Activated CD8-positive, alpha-beta memory T cell treated with anti-CD3 and anti-CD28 coated beads, Interleukin-2, amount 50 U/mL, for 24 hours (primary cell): ENCODE results near the gene MFAP1.
"Not testable (repeated sequence)": the region's sequence is repeated elsewhere in the genome, so short reads cannot be mapped to it uniquely, and the experiment has no call there.

Source experiments
- DNase-seq: peaks from one replicate; pipeline ENCODE4 v3.0.0-alpha.2; 2020; ENCODE audit errors: extremely low read depth

MFAP1 gene

GRCh38 chr15:43824302-43825246 is at the start of gene MFAP1:
Gene MFAP1 (minus strand): TSS chr15:43824690. CDS start chr15:43824569, 121 bp downstream.
- peak; percentile 87 for DNase-seq

GRCh38 chr15:43873651-43874050 is 49.2 kb upstream of the MFAP1 start:
- no peak for DNase-seq

GRCh38 chr15:43872416-43873020 is 48.0 kb upstream of the MFAP1 start:
- no peak for DNase-seq

GRCh38 chr15:43871835-43872234 is 47.3 kb upstream of the MFAP1 start:
- DNase-seq, result no peak

GRCh38 chr15:43868406-43868805 is 43.9 kb upstream of the MFAP1 start:
- no peak for DNase-seq

GRCh38 chr15:43867096-43867495 is 42.6 kb upstream of the MFAP1 start:
- no peak for DNase-seq

- DNase-seq, result not testable (repeated sequence)
These were observed 42.1 kb upstream of the MFAP1 start for GRCh38 chr15:43866636-43867035.

- DNase-seq, result no peak
These were observed 35.1 kb upstream of the MFAP1 start for GRCh38 chr15:43859546-43859945.

- DNase-seq, result no peak
These were observed 30.3 kb upstream of the MFAP1 start for GRCh38 chr15:43854801-43855200.

GRCh38 chr15:43852607-43853006 is 28.1 kb upstream of the MFAP1 start:
- no peak for DNase-seq

GRCh38 chr15:43851251-43851650 is 26.8 kb upstream of the MFAP1 start:
- DNase-seq, result no peak

GRCh38 chr15:43845421-43845820 is 20.9 kb upstream of the MFAP1 start:
- DNase-seq, result no peak

GRCh38 chr15:43832485-43832884 is 8.0 kb upstream of the MFAP1 start:
- not testable (repeated sequence) for DNase-seq

GRCh38 chr15:43831519-43832052 is 7.1 kb upstream of the MFAP1 start:
- not testable (repeated sequence) for DNase-seq

- DNase-seq, result not testable (repeated sequence)
These were observed 6.3 kb upstream of the MFAP1 start for GRCh38 chr15:43830691-43831275.

- not testable (repeated sequence) for DNase-seq
These were observed 5.6 kb upstream of the MFAP1 start for GRCh38 chr15:43829951-43830540.

GRCh38 chr15:43828061-43828657 is 3.7 kb upstream of the MFAP1 start:
- DNase-seq, result no peak

GRCh38 chr15:43826508-43827341 is 2.2 kb upstream of the MFAP1 start, which contains the start of gene WDR76:
Gene WDR76 (plus strand): TSS chr15:43827002. CDS start chr15:43827033, 31 bp downstream.
- peak; percentile 56 for DNase-seq

GRCh38 chr15:43826029-43826507 is 1.6 kb upstream of the MFAP1 start:
- no peak for DNase-seq

GRCh38 chr15:43825305-43825704 is 815 bp upstream of the MFAP1 start:
- DNase-seq, result not testable (repeated sequence)
